ENCODE results near the gene DOCK4.

Gene DOCK4

GRCh38 chr7:111682588-111683340 lies 523.4 kb downstream of the DOCK4 start:
- DNase-seq (ENCODE audit: low read depth): no peak
- no peak for TF ChIP-seq CTCF (IDR thresholded peaks at IDR 0.05; ENCODE audit: insufficient read depth, low read depth, low read length, missing control alignments)
- no peak overlapping the region for H3K4me3 ChIP-seq (ENCODE audit: low read depth, low read length)

GRCh38 chr7:111681242-111681641 lies 525.0 kb downstream of the DOCK4 start:
- TF ChIP-seq CTCF (IDR thresholded peaks at IDR 0.05; ENCODE audit: insufficient read depth, low read depth, low read length, missing control alignments): no peak
- DNase-seq (ENCODE audit: low read depth): no peak
- H3K4me3 ChIP-seq (ENCODE audit: low read depth, low read length): no peak overlapping the region

GRCh38 chr7:111678986-111679385 lies 527.2 kb downstream of the DOCK4 start:
- H3K4me3 ChIP-seq (ENCODE audit: low read depth, low read length): no peak overlapping the region
- TF ChIP-seq CTCF (IDR thresholded peaks at IDR 0.05; ENCODE audit: insufficient read depth, low read depth, low read length, missing control alignments): no peak

GRCh38 chr7:111678281-111678680 lies 527.9 kb downstream of the DOCK4 start:
- DNase-seq (ENCODE audit: low read depth): no peak
- TF ChIP-seq CTCF (IDR thresholded peaks at IDR 0.05; ENCODE audit: insufficient read depth, low read depth, low read length, missing control alignments): no peak
- H3K4me3 ChIP-seq (ENCODE audit: low read depth, low read length): no peak overlapping the region

More at GRCh38 chr7:111678986-111679385, 527.2 kb downstream of the DOCK4 start:
- no peak for DNase-seq (ENCODE audit: low read depth)

GRCh38 chr7:111677848-111678247 lies 528.4 kb downstream of the DOCK4 start:
- no peak overlapping the region for H3K4me3 ChIP-seq (ENCODE audit: low read depth, low read length)
- no peak for DNase-seq (ENCODE audit: low read depth)
- no peak for TF ChIP-seq CTCF (IDR thresholded peaks at IDR 0.05; ENCODE audit: insufficient read depth, low read depth, low read length, missing control alignments)

- DNase-seq (ENCODE audit: low read depth): no peak
- TF ChIP-seq CTCF (IDR thresholded peaks at IDR 0.05; ENCODE audit: insufficient read depth, low read depth, low read length, missing control alignments): no peak
- H3K4me3 ChIP-seq (ENCODE audit: low read depth, low read length): no peak overlapping the region
Measured at GRCh38 chr7:111676811-111677210, 529.4 kb downstream of the DOCK4 start.
